Spinal cord (tissue), 10 donors: ENCODE measurements around the gene NOX3. TPM values are rescaled to one million over a fixed set of nuclear protein-coding genes. Genes with fewer than 3 reads are reported as not detected.

Source experiments
- DNase-seq, 6 donors: peaks; one replicate each; pipeline versions ENCODE4 v3.0.0 to v3.0.0-alpha.2; 2013 to 2015; ENCODE audit warnings: low spot score in 6 of 6, low read depth in 4 of 6
- H3K27ac ChIP-seq: one replicate; pipeline ENCODE4 v1.5.1; 2013; ENCODE audit warnings: low read depth, low read length, control low read depth
- H3K27me3 ChIP-seq: one replicate; pipeline ENCODE4 v1.6.1; 2013; ENCODE audit warnings: low read length; ENCODE audit not compliant: control insufficient read depth, insufficient read depth
- H3K36me3 ChIP-seq: one replicate; pipeline ENCODE4 v1.6.1; 2013; ENCODE audit warnings: low read length; ENCODE audit not compliant: control insufficient read depth, insufficient read depth
- H3K4me1 ChIP-seq: one replicate; pipeline ENCODE4 v1.6.1; 2013; ENCODE audit warnings: low read length; ENCODE audit not compliant: control insufficient read depth, insufficient read depth
- H3K4me3 ChIP-seq: one replicate; pipeline ENCODE4 v1.5.1; 2013; ENCODE audit warnings: low read depth, low read length, control low read depth
- H3K9me3 ChIP-seq: one replicate; pipeline ENCODE4 v1.6.1; 2013; ENCODE audit warnings: low read length; ENCODE audit not compliant: control insufficient read depth, insufficient read depth
- WGBS: methylation state at CpG from one replicate; pipeline ENCODE4 v1.1.5; 2013; ENCODE audit warnings: missing lambda C conversion rate; ENCODE audit not compliant: insufficient coverage; 5-methylcytosine and 5-hydroxymethylcytosine counted together
- polyA plus RNA-seq, 2 donors: library from polyadenylated mRNA; unstranded; fragments of 120-200 nt; gene quantifications; one replicate each; pipeline ENCODE4 v1.2.1, GENCODE V29; 2013; ENCODE audit not compliant: insufficient read length in 2 of 2
- total RNA-seq, 2 donors: library from RNA; depleted of rRNA in 1 of 2; stranded (reverse); fragments of 120-200 nt in 1 of 2; fragments of >200 nt in 1 of 2; gene quantifications; one replicate each; pipeline versions ENCODE4 v1.2.3 to v1.2.4, GENCODE V29; 2013 to 2014
- donor health status: healthy.

Gene NOX3
- total and polyA plus RNA-seq, 4 donors = not detected

DNA sequence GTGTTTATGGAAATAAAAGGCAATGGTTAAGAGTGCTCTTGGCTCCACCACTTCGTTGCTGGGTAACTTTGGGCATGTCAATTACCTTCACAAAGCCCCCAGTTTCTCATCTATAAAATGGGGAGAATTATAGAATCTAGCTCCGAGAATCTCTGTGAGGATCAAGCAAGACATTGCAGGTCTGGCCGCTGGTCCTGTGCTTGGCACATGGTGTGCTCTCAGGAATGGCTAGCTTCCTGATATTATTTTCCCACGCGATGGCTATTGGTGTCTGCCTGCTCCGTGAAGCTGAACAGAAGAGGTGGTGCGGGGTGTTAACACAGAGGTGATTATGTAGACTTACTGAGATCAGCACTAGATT, 57.0 kb downstream of the NOX3 start:
- Histone ChIP-seq H3K9me3 (no peaks in the 10 kb centered on the region), H3K4me3 (no peak overlapping the region), H3K36me3 (no peaks in the 10 kb centered on the region), H3K27me3 (no peaks in the 10 kb centered on the region), H3K27ac (no peak overlapping the region), H3K4me1 (peaks cover 2% of the 10 kb centered on the region)
- no peak for DNase-seq
- WGBS = 84% methylated on average over 6 of the region's 7 CpGs

DNA sequence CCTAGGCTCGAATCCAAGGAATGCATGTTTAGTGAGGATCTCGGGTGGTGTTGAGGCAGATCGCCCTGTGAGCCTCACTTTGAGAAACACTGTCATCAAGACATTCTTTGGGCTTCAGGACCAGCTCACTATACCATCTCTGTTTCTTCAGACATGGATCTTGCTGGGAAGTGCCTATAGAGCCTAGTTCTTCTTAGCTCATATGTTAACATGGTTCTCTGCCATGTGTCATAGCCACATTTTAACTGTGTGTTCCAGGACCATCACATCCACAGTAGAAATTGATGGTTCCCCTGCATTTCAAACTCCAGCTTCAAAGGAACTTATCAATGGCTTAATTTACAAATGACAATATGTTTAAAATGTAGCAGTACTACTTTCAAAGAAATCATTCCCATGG, 57.4 kb downstream of the NOX3 start:
- no peak for DNase-seq
- H3K27me3 ChIP-seq = no peaks in the 10 kb centered on the region
- H3K36me3 ChIP-seq = no peaks in the 10 kb centered on the region
- peaks cover 2% of the 10 kb centered on the region for H3K4me1 ChIP-seq
- no peak overlapping the region for H3K27ac ChIP-seq
- 100% methylated on average over 3 of the region's 3 CpGs for WGBS
- H3K9me3 ChIP-seq = no peaks in the 10 kb centered on the region
- no peak overlapping the region for H3K4me3 ChIP-seq

DNA sequence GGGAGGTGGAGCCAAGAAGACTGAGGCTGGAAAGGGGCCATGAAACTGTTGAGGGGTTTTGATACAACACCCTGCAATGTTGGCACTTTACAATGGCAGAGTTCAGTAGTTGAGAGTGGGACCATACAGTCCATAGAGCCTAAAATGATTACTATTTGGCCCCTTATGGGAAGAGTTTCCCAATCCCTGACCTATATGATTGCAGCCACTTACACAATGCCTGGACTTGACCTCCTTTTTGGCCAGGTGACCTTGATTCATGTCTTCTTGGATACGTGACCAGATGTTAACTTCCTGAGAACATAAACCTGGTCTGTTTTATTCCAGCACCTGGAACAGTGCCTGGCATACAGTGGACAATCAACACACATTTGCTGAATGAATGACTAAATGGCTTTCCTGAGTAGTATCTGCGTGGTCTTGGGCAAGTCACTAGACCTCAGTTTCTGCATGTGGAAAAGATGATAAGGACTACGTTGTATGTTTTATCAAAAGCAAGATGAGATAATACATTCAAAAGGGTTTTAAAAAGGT, 58.4 kb downstream of the NOX3 start:
- DNase-seq = no peak
- H3K4me1 ChIP-seq = peaks cover 2% of the 10 kb centered on the region
- no peaks in the 10 kb centered on the region for H3K9me3 ChIP-seq
- no peaks in the 10 kb centered on the region for H3K36me3 ChIP-seq
- no peaks in the 10 kb centered on the region for H3K27me3 ChIP-seq
- no peak overlapping the region for H3K27ac ChIP-seq
- WGBS = 97% methylated on average over 2 of the region's 3 CpGs
- H3K4me3 ChIP-seq = no peak overlapping the region

DNA sequence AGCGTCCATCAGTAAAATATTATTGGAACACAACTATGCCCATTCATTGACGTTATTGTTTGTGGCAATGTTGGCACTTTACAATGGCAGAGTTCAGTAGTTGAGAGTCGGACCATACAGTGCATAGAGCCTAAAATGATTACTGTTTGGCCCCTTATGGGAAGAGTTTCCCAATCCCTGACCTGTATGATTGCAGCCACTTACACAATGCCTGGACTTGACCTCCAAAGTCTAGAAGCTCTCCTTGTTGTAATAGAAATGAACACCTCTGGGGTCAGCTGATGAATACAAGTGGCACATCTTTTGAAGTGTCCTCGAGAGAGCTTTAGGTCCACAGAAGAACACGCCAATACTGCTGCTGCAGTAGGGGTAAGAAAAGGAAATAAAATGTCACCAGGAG, 59.0 kb downstream of the NOX3 start:
- peaks cover 2% of the 10 kb centered on the region for H3K4me1 ChIP-seq
- H3K36me3 ChIP-seq = no peaks in the 10 kb centered on the region
- H3K4me3 ChIP-seq = no peak overlapping the region
- H3K9me3 ChIP-seq = no peaks in the 10 kb centered on the region
- no peak overlapping the region for H3K27ac ChIP-seq
- H3K27me3 ChIP-seq = no peaks in the 10 kb centered on the region
- no peak for DNase-seq
- WGBS = 87% methylated on average over 4 of the region's 5 CpGs

DNA sequence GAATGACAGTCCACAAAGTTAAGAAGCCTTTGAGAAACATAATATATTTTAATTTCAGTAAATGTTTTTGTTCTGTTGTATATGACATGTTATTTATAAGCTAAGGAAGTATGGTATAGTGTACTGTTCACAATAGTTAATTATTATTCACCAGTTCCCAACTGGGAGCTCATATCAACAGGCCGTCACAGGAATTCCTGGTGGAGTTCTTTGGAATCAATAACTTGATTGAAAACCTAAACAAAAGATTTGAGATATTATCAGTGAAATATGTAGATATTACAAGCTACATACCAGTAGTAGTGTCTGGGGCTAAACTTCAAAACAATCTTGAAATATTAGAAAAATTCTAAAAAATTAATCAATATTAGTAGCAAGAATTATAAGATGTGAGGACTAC, 60.3 kb downstream of the NOX3 start:
- Histone ChIP-seq H3K4me1 (peaks cover 2% of the 10 kb centered on the region), H3K27ac (no peak overlapping the region), H3K9me3 (no peaks in the 10 kb centered on the region), H3K36me3 (no peaks in the 10 kb centered on the region), H3K4me3 (no peak overlapping the region), H3K27me3 (no peaks in the 10 kb centered on the region)
- no CpG with 5 or more reads among the region's 1 CpG for WGBS
- no peak for DNase-seq

DNA sequence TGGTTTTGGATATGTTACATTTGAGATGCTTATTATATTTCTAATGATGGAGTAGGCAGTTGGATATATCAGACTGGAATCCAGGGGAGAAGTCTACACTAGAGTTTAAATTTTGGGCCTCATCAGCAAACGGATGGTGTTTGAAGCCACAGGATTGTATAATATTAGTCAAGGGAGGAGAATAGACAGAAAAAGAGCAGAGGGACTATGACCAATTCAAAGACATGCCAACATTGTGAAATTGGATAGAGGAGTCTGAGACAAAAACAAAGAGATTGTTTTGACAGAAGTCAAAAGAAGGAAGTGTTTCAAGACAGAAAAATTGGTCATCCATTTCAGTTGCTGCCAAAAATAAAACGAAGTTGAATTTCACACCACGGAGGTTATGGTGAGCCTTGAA, 66.5 kb downstream of the NOX3 start:
- 100% methylated on average over 1 of the region's 3 CpGs for WGBS
- no peak for DNase-seq
- no peak overlapping the region for H3K27ac ChIP-seq

DNA sequence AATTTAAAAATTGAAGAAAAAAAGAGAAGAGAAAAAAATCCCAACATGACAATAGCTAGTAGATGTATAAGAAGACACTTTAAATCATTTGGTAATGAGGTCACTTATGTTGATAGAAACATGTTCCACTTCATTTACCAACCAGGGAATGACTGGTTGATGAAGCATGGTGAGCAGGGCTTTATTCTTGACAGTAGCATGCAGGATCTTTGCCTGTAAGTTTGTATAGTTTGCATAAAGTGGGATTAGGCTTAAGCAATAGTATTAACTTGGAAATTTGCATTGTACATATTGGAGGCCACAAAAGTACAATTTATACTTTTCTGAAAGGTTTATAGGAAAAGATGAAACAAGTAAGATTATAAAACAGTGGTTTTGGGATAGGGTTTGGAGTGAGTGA, 67.0 kb downstream of the NOX3 start:
- H3K4me1 ChIP-seq = no peaks in the 10 kb centered on the region
- H3K9me3 ChIP-seq = peaks cover 1% of the 10 kb centered on the region
- H3K36me3 ChIP-seq = no peaks in the 10 kb centered on the region
- H3K27me3 ChIP-seq = no peaks in the 10 kb centered on the region
- no peak for DNase-seq
- no peak overlapping the region for H3K4me3 ChIP-seq
- H3K27ac ChIP-seq = no peak overlapping the region

More for the DNA sequence above, 66.5 kb downstream of the NOX3 start:
- H3K36me3 ChIP-seq = no peaks in the 10 kb centered on the region
- H3K4me3 ChIP-seq = no peak overlapping the region
- H3K4me1 ChIP-seq = no peaks in the 10 kb centered on the region
- H3K27me3 ChIP-seq = no peaks in the 10 kb centered on the region
- H3K9me3 ChIP-seq = peaks cover 1% of the 10 kb centered on the region

DNA sequence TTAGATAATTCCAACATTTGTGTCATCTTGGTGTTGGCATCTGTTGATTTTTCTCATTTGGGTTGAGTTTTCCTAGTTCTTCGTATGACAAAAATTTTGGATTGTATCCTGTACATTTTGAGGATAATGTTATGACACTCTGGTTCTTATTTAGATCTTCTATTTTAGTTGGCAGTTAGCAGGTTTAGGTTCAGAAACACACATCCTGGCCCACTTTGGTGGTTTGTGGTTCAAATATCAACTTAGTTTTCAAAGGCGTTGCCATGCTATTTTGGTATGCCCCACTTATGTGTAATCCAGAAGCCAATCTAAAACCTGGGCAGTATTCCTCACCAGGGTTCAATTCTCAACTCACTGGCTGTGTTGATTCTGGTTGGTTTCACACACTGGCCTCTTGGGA, 68.2 kb downstream of the NOX3 start:
- H3K9me3 ChIP-seq = peaks cover 1% of the 10 kb centered on the region
- H3K4me1 ChIP-seq = no peaks in the 10 kb centered on the region
- H3K27me3 ChIP-seq = no peaks in the 10 kb centered on the region
- H3K36me3 ChIP-seq = no peaks in the 10 kb centered on the region
- H3K27ac ChIP-seq = no peak overlapping the region
- peak in 1 of 6 donors; percentile 85 for DNase-seq
- WGBS = 88% methylated on average over 1 of the region's 2 CpGs
- no peak overlapping the region for H3K4me3 ChIP-seq

DNA sequence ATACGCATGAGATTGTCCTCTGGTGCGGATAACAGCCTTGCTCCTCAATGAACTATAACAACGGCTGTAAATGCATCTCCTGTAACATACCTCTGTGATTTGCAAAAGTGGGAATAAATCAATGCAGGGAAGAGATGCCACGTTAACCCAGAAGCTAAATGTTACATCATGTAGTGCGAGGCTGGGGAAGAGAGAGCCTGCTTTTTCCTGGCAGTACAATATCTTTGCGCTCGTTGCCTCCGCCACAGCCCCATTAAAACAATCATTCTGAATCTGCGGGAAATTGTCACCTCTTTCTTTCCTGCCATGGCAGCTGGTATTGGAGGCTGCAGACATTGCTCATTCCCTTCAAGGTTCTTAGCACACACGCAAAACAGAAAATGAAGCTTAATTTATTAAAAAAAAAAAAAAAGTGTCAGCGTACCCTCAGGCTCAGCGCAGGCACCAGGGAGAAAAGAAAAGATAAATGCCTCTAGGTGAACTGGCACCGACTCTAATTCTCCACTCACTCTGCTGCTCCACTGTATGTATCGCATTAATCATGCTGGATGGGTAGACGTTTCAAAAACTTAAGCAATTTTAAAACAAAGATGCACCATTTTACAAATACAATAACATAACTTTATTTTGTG, 71.2 kb downstream of the NOX3 start:
- DNase-seq = peak in 3 of 6 donors; percentile 9 to 89 (median 42)
- peaks cover 1% of the 10 kb centered on the region for H3K9me3 ChIP-seq
- no peaks in the 10 kb centered on the region for H3K27me3 ChIP-seq
- no peak overlapping the region for H3K27ac ChIP-seq
- WGBS = 40% methylated on average over 3 of the region's 15 CpGs
- H3K36me3 ChIP-seq = no peaks in the 10 kb centered on the region
- no peak overlapping the region for H3K4me3 ChIP-seq
- H3K4me1 ChIP-seq = no peaks in the 10 kb centered on the region

DNA sequence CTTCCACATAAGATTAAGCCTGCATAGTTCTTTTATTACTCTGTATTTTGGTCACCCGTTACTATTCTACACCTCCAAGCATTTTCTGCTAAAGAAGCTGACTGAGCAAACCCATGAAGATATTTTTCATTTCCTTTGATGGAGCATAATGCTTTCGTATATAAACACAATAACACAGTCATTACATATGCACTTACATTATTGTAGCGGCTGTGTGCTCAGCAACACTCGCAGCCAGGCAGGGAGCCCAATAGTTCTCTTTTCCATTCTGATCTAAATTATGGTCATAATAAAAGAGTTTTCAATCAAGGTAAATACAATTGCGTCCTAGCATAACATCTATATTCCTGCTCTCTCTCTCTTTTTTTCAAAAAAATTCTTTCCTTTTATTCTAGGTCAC, 71.7 kb downstream of the NOX3 start:
- H3K9me3 ChIP-seq = peaks cover 1% of the 10 kb centered on the region
- H3K27ac ChIP-seq = no peak overlapping the region
- H3K27me3 ChIP-seq = no peaks in the 10 kb centered on the region
- H3K4me3 ChIP-seq = no peak overlapping the region
- no peaks in the 10 kb centered on the region for H3K4me1 ChIP-seq
- H3K36me3 ChIP-seq = no peaks in the 10 kb centered on the region
- WGBS = 60% methylated on average over 1 of the region's 5 CpGs
- peak in 2 of 6 donors; percentile 30 to 79 for DNase-seq
